Heart left ventricle (tissue), 13 donors: ENCODE measurements around the gene HOXD3.

ENCODE experiments used
- CTCF ChIP-seq, 12 donors: fragments of 200-600 bp; sonication (generic) in 4 of 12; IDR thresholded peaks; one replicate each; pipeline versions ENCODE4 v1.5.0 to v1.8.0; 2018 to 2022; ENCODE audit warnings: antibody characterized with exemption in 12 of 12, mild to moderate bottlenecking in 5 of 12
- POLR2A ChIP-seq, 2 donors: fragments of 450-650 bp; IDR thresholded peaks; one replicate each; pipeline ENCODE4 v1.6.1; 2017; ENCODE audit warnings: antibody characterized with exemption in 2 of 2, mild to moderate bottlenecking in 2 of 2, moderate library complexity in 2 of 2
- donor health status: ischemic (EF 13 %, LVEDD 7.1; RV severe dilation, severe dysfunction).
- donor health status: DM: no; HTN: yes; CAD: no.
- donor health status: DM: no; HTN: no; CAD: no.
- donor health status: ischemic (EF 25% LVEDD 6.9; RV normal size, moderate dysfunction).
- donor health status: ischemic (EF 25% LVEDD 5.7; RV mildly dilated, moderate dysfunction).
- donor health status: ischemic (EF 35%, LVEDD 5.7; RV mildly dilated, moderate dysfunction).
- donor health status: nonischemic (EF 11% LVEDD 7.7; RV severe dilation, severe dysfunction).
- donor health status: DM: yes; HTN: yes; CAD: no.
- donor health status: PGD.
- donor health status: ischemic (EF 29% LVEDD 5.4; RV normal size, mild dysfunction).
- donor health status: nonischemic (EF 23%, LVEDD 6.1; RV moderate dilation, normal function).

- no peak for TF ChIP-seq CTCF (IDR thresholded peaks at IDR 0.05)
- no peak for TF ChIP-seq POLR2A (IDR thresholded peaks at IDR 0.05)
Observed at GRCh38 chr2:176127774-176128072, 29.4 kb upstream of the HOXD3 start.
